Right forelimb (tissue), 1 donor: Measurements from ENCODE around the gene CDH8.
"Not testable (repeated sequence)": the region's sequence is repeated elsewhere in the genome, so short reads cannot be mapped to it uniquely, and the experiment has no call there.

Source experiments
- DNase-seq: peaks from one replicate; pipeline ENCODE4 v3.0.0-alpha.2; 2018

The CDH8 gene

GRCh38 chr16:61763013-61763412, 273.2 kb downstream of the CDH8 start:
- no peak for DNase-seq

- no peak for DNase-seq
Observed at GRCh38 chr16:61730997-61731396, 305.2 kb downstream of the CDH8 start.

DNA sequence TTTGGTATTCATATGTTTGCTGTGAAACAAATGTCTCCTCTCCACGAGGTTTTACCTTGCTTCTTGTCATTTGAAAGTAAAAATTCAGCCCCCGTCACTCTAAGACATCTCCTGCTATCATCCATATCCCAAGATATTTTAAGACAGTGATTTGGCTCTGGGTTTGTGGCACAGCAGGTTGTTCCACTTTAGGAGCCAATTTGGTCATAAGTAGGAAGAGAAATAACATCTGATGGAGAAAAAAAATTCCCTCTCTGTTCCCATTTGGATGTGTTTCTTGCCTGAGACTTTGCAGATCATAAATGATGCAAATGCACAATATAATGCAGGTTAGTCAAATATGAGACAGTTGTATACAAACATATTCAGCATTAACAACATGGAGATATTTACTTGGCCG, 309.5 kb downstream of the CDH8 start:
- no peak for DNase-seq

- no peak for DNase-seq
Observed at GRCh38 chr16:61726125-61726524, 310.1 kb downstream of the CDH8 start.

DNA sequence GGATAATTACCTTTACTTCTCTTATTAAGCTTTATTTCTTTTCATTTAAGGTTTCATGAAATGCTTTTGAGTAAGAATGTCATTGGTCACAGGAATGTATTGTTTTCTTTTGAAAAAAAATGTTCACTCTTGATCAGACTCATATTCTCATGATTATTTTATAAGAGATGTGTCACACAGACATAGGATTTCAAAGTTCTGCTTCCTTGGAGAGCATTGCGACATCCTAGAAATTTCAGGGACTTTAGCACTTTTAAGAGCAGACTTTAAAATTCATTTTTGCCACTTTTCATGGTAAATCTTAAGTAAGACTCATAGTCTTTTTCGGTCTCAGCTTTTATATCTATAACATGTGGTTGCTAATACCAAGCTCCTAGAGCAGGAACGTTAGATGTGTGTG, 314.7 kb downstream of the CDH8 start:
- no peak for DNase-seq

GRCh38 chr16:61715393-61715792, 320.8 kb downstream of the CDH8 start:
- no peak for DNase-seq

DNA sequence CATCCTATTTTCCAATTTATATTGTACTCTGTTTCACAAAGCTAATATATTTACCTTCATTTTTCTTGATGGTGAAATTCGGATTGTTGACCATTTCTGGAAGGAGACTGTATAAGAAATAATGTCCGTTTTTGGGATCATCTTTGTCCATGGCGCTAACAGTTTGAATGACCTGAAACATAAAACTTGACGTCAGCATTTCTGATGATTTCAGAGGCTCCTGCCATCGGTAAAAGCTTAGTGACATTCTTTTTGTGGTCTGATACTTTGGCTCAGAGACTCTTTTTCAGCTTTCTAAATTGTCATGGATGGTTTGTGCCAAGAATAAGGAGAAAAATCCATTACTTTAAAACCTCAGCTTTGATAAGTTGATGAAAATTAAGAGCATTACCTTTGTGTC, 322.5 kb downstream of the CDH8 start:
- DNase-seq, result no peak

DNA sequence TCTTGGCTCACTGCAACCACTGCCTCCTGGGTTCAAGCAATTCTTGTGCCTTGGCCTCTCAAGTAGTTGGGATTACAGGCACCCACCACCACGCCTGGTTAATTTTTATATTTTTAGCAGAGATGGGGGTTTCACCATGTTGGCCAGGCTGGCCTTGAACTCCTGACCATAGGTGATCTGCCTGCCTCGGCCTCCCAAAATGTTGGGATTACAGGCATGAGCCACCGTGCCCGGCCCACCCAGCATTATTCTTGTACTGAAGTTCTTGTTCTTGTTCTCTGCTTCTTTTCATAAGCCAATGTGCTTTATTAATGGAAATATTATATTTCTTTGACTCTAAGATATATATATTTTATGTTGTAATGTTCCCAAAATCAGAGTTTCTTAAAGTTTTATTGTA, 336.6 kb downstream of the CDH8 start:
- DNase-seq, result not testable (repeated sequence)

DNA sequence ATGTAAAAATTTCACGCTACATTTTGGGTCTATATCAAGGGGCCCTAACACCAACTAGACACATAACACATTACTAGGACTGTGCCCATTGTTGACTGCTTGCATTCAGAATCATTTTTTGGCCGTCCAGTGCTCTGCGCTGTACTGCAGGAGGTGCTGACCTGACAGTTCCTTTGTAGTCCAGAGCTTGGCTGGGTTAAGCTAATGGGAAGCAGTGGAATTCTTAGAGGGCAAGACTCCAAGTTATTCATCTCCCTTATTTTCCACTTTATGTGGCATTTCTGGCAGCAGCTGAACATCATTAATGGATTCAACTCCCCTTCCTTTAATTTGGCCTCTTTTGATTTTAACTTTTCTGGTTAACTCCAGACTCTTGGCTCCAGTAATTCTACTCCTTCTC, 351.7 kb downstream of the CDH8 start:
- no peak for DNase-seq

GRCh38 chr16:61681673-61682072, 354.6 kb downstream of the CDH8 start:
- no peak for DNase-seq

DNA sequence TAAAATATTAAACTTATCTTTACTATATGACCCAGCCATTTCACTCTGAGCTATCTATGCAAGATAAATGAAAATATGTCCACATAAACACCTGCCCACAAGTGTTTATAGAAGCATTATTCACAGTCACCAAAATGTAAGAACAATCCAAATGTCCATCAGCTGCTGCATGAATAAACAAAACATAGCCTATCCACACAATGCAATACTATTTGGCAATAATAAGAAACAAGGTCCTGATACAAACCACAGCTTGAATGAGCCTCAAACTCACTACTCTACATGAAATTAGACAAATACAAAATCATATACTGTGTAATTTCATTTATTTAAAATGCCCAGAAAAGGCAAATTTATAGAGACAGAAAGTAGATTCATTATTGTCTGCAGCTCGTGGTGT, 355.1 kb downstream of the CDH8 start:
- no peak for DNase-seq

DNA sequence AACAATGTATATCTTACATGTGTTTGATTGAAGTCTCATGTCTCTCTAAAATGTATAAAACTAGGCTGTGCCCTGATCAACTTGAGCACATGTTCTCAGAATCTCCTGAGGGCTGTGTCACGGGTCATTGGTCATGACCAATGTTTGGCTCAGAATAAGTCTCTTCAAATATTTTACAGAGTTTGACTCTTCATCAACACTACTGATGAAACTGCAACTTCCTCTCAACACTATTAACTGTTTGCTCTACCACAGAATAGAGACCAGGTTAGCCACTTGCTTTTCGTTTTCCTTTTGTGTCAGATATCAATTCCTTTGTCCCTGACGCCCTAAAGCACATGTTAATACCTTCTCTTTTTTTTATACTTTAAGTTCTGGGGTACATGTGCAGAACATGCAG, 358.1 kb downstream of the CDH8 start:
- no peak for DNase-seq

DNA sequence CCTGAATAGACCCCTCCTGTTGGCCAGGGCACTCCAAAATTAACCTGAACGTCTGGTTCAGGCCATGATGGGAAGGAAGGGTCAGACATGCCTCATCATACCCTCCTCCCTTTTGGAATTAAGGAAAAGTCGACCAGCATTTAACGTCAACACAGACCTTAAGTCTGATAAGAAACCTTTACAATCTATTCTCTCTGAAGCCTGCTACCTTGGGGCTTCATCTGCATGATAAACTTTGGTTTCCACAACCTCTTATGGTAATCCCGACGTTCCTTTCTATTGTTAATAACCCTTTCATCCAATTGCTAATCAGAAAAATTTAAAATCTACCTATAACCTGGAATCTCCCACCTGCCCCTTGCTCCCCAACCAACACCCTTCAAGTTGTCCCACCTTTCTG, 358.5 kb downstream of the CDH8 start:
- DNase-seq, result no peak

- no peak for DNase-seq
Observed at GRCh38 chr16:61676740-61677139, 359.5 kb downstream of the CDH8 start.

DNA sequence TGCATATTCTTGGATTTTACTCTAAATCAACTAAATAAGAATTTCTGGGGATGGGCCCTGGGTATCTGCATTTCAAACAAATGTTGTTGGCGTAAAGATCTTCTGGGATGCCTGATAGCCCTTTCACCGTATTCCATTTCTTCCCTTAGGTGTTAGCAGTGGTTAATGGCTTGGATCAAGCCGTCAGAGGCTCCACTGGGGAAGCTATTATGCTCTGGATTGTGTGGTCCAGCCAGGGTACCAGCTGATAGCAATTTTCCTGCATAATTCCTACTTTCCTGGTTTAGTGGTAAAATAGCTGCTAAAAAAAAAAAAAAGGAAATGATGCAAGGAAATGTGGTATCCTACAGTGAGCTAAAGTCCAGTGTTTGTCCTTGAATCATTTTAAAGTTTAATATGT, 365.1 kb downstream of the CDH8 start:
- no peak for DNase-seq

GRCh38 chr16:61665512-61665911, 370.7 kb downstream of the CDH8 start:
- no peak for DNase-seq

- DNase-seq, result no peak
Observed at GRCh38 chr16:61659936-61660335, 376.3 kb downstream of the CDH8 start.

- DNase-seq, result no peak
Observed at GRCh38 chr16:61654962-61655361, 381.3 kb downstream of the CDH8 start.

- DNase-seq, result no peak
Observed at GRCh38 chr16:61653544-61653943, 382.7 kb downstream of the CDH8 start.

GRCh38 chr16:61645561-61645960, 390.7 kb downstream of the CDH8 start:
- DNase-seq, result no peak

GRCh38 chr16:61644736-61645135, 391.5 kb downstream of the CDH8 start:
- no peak for DNase-seq

DNA sequence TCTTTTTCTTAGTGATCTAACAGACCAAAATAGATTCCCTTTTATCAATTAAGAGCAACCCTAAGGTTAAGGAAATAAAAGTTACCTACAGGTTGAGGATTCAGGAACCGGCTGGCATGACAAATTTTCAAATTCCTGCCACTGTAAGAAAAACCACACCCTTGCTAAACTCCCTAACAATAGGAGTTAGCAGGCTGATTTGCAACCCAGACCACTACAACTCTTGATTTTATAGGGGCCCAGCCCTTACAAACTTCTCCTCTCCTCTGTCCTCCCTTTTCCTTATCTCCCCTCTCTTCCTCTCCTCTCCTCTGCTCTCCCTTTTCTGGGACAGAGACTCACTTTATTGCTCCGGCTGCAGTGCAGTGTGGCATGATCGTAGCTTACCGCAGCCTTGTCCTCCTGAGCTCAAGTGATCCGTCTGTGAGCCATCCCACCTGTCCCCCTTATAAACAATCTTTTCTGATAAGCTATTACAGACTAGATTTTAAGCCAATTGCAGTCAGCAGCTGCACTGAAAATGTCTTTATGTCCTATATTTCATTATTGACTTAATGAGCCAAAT, 418.9 kb downstream of the CDH8 start:
- no peak for DNase-seq

DNA sequence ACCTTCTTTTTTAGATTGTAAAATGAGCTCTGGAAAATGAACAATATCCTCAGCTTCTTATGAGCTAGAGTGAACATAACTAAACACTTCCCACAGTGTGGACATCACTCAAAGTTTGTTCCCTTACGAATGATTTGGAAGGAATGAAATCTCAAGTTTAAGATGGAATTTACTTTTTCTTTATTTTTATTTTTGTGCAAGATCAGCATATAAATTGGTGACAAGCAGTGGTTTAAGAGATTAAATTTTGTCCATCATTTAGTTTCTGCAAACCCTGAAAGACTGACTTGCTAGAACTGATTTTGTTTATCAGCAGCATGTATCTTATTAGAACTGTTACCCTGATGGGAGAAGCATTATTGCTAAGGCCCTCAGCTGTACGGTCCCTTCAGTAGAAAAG, 420.1 kb downstream of the CDH8 start:
- no peak for DNase-seq

- DNase-seq, result no peak
Observed at GRCh38 chr16:61611847-61612491, 424.3 kb downstream of the CDH8 start.

GRCh38 chr16:61606581-61606980, 429.7 kb downstream of the CDH8 start:
- no peak for DNase-seq
